ENCODE measurements around the gene TTLL5.

GRCh38 chr14:75675265-75675960, 14.4 kb downstream of the TTLL5 start:
- TF ChIP-seq CTCF (conservative IDR thresholded peaks at IDR 0.05; ENCODE audit: low read depth, low read length): peak; percentile 44; the same call in 1 of the 2 replicates
- no peak for TF ChIP-seq EZH2 (IDR thresholded peaks at IDR 0.05; ENCODE audit: low read length, unreplicated experiment)

Data from PC-3 (cell line).